IMR-90 (cell line): Measurements from ENCODE around the gene PSG1. TPM values are rescaled to one million over a fixed set of nuclear protein-coding genes. Genes with fewer than 3 reads are reported as not detected.
"Not testable (repeated sequence)": the region's sequence is repeated elsewhere in the genome, so short reads cannot be mapped to it uniquely, and the experiment has no call there.

Experiments used
- ATAC-seq: fragments of 200-7000 bp; cut with Tn5 transposase; 2 replicates; pipeline ENCODE4 v1.9.1; 2020; ENCODE audit warnings: low read depth, mild to moderate bottlenecking, moderate library complexity
- BruUV-seq: library from RNA; stranded (reverse); fragments of 400-500 nt; replicated peaks from 2 replicates; lab custom pipeline; 2021; lab: Mats Ljungman, UMichigan
- CTCF ChIA-PET: fragments of 300-600 bp; formaldehyde crosslinking; extraction: SDS; loops from one replicate; lab custom pipeline; 2021; ENCODE audit warnings: antibody characterized with exemption; lab: Yijun Ruan, JAX
- POLR2A ChIA-PET: fragments of 300-600 bp; sonication (Branson Sonifier 250); formaldehyde crosslinking; loops from one replicate; lab custom pipeline; 2022; ENCODE audit warnings: antibody characterized with exemption; ENCODE audit not compliant: unreplicated experiment; lab: Charles Lee
- DNase-seq: peaks from one replicate; pipeline ENCODE4 v3.0.0; 2013
- H2AFZ ChIP-seq: replicated peaks from 2 replicates; pipeline ENCODE3; 2013; ENCODE audit warnings: low read length, mild to moderate bottlenecking; ENCODE audit not compliant: poor library complexity
- H2AK5ac ChIP-seq: 2 replicates; pipeline ENCODE4 v1.6.1; 2013; ENCODE audit warnings: low read depth, low read length, inconsistent platforms
- H2AK9ac ChIP-seq: replicated peaks from 2 replicates; pipeline ENCODE3; 2013; ENCODE audit warnings: mild to moderate bottlenecking, low read depth, low read length, moderate library complexity; ENCODE audit not compliant: poor library complexity
- H2BK120ac ChIP-seq: 2 replicates; pipeline ENCODE4 v1.6.1; 2013; ENCODE audit warnings: low read depth, low read length, inconsistent platforms
- H2BK15ac ChIP-seq: 3 replicates; pipeline ENCODE4 v1.6.1; 2013; ENCODE audit warnings: low read depth, low read length, inconsistent platforms
- H2BK20ac ChIP-seq: 2 replicates; pipeline ENCODE4 v1.6.1; 2013; ENCODE audit warnings: low read depth, mild to moderate bottlenecking, inconsistent platforms, low read length, moderate library complexity
- H2BK5ac ChIP-seq: 2 replicates; pipeline ENCODE4 v1.6.1; 2013; ENCODE audit warnings: mild to moderate bottlenecking, low read depth, low read length, inconsistent platforms; ENCODE audit not compliant: poor library complexity, severe bottlenecking
- H3K14ac ChIP-seq: replicated peaks from 2 replicates; pipeline ENCODE4 v1.6.1; 2013; ENCODE audit warnings: low read depth, low read length, inconsistent platforms
- H3K18ac ChIP-seq: 2 replicates; pipeline ENCODE4 v1.6.1; 2013; ENCODE audit warnings: low read depth, low read length, control low read depth
- H3K23ac ChIP-seq: 2 replicates; pipeline ENCODE4 v1.6.1; 2013; ENCODE audit warnings: low read depth, low read length, inconsistent platforms
- H3K27ac ChIP-seq: 2 replicates; pipeline ENCODE4 v1.5.1; 2013; ENCODE audit warnings: mild to moderate bottlenecking, control low read depth, low read length; ENCODE audit not compliant: insufficient read depth
- H3K27me3 ChIP-seq: 2 replicates; pipeline ENCODE4 v1.6.1; 2013; ENCODE audit warnings: low read length; ENCODE audit not compliant: control insufficient read depth, insufficient read depth
- H3K36me3 ChIP-seq: 2 replicates; pipeline ENCODE4 v1.6.1; 2013; ENCODE audit warnings: low read length, mixed read lengths; ENCODE audit not compliant: control insufficient read depth, insufficient read depth
- H3K4ac ChIP-seq: 2 replicates; pipeline ENCODE4 v1.6.1; 2013; ENCODE audit warnings: low read depth, low read length, inconsistent platforms
- H3K4me1 ChIP-seq: 2 replicates; pipeline ENCODE4 v1.6.1; 2013; ENCODE audit warnings: low read length, mixed read lengths; ENCODE audit not compliant: control insufficient read depth, insufficient read depth
- H3K4me2 ChIP-seq: 2 replicates; pipeline ENCODE4 v1.6.1; 2013; ENCODE audit warnings: low read depth, mild to moderate bottlenecking, control low read depth, low read length, moderate library complexity
- H3K4me3 ChIP-seq: 2 replicates; pipeline ENCODE4 v1.5.1; 2013; ENCODE audit warnings: low read depth, mild to moderate bottlenecking, control low read depth, low read length, moderate library complexity; ENCODE audit not compliant: insufficient read depth
- H3K56ac ChIP-seq: 2 replicates; pipeline ENCODE4 v1.6.1; 2013; ENCODE audit warnings: low read length, inconsistent platforms; ENCODE audit not compliant: insufficient read depth; ENCODE audit errors: extremely low read depth
- H3K79me1 ChIP-seq, 2 experiments: 2 replicates each; pipeline ENCODE4 v1.6.1; 2013; ENCODE audit warnings: low read length in 2 of 2, inconsistent platforms in 1 of 2, low read depth in 1 of 2
- H3K9ac ChIP-seq: 2 replicates; pipeline ENCODE4 v1.6.1; 2013; ENCODE audit warnings: low read depth, low read length, control low read depth
- H3K9me1 ChIP-seq: 2 replicates; pipeline ENCODE4 v1.6.1; 2013; ENCODE audit warnings: low read length, inconsistent platforms; ENCODE audit not compliant: insufficient read depth
- H3K9me3 ChIP-seq: 2 replicates; pipeline ENCODE4 v1.6.1; 2013; ENCODE audit warnings: low read length; ENCODE audit not compliant: control insufficient read depth, insufficient read depth
- H4K20me1 ChIP-seq: 2 replicates; pipeline ENCODE4 v1.6.1; 2013; ENCODE audit warnings: low read length, inconsistent platforms; ENCODE audit not compliant: insufficient read depth
- H4K5ac ChIP-seq: 2 replicates; pipeline ENCODE4 v1.6.1; 2013; ENCODE audit warnings: mild to moderate bottlenecking, low read depth, low read length, control low read depth
- H4K8ac ChIP-seq, 2 experiments: 2 replicates each; pipeline ENCODE4 v1.6.1; 2013; ENCODE audit warnings: low read depth in 2 of 2, low read length in 2 of 2, control low read depth in 1 of 2, inconsistent platforms in 1 of 2
- H4K91ac ChIP-seq: 2 replicates; pipeline ENCODE4 v1.6.1; 2013; ENCODE audit warnings: low read depth, low read length, inconsistent platforms; ENCODE audit not compliant: insufficient read depth
- RAD21 ChIP-seq: IDR thresholded peaks from 2 replicates; pipeline ENCODE4 v1.6.1; 2012; ENCODE audit warnings: low read length, improper control_type of control experiment
- SMC3 ChIP-seq: fragments of 150-350 bp; IDR thresholded peaks from 2 replicates; pipeline ENCODE4 v1.6.1; 2016; ENCODE audit warnings: low read depth, mild to moderate bottlenecking, antibody characterized with exemption, low read length, moderate library complexity
- WGBS, 2 experiments: methylation state at CpG; one replicate each; pipeline versions ENCODE4 v1.1.5 to v1.1.7; 2013; ENCODE audit warnings: missing lambda C conversion rate in 2 of 2; ENCODE audit not compliant: insufficient read length in 1 of 2; ENCODE audit errors: extremely low coverage in 2 of 2; 5-methylcytosine and 5-hydroxymethylcytosine counted together
- dilution Hi-C: fragments of 300-500 bp; cut with HindIII; formaldehyde crosslinking; loops from one replicate; pipeline ENCODE4 v1.14.3; 2018; ENCODE audit warnings: low sequenced_read_pairs; ENCODE audit not compliant: unreplicated experiment
- in situ Hi-C: fragments of 300-500 bp; cut with MboI; formaldehyde crosslinking; loops from 3 replicates; pipeline ENCODE4 v1.14.3; 2019; ENCODE audit warnings: low sequenced_read_pairs, inconsistent platforms, mixed read lengths
- intact Hi-C: fragments of 100-400 bp; cut with micrococcal nuclease; formaldehyde crosslinking; loops from 2 replicates; pipeline ENCODE4 v1.10.0; 2022
- polyA plus RNA-seq, 3 experiments: library from polyadenylated mRNA; depleted of rRNA; stranded (reverse); fragments of >200 nt; gene quantifications; 2 replicates each; pipeline ENCODE4 v1.2.3, GENCODE V29; 2012; ENCODE audit warnings: low replicate concordance in 1 of 3
- total RNA-seq: library from RNA; depleted of rRNA; stranded (reverse); fragments of >200 nt; gene quantifications from 2 replicates; pipeline ENCODE4 v1.2.3, GENCODE V29; 2012
- TF ChIP-seq, protein P1 (sequence below): conservative IDR thresholded peaks from 2 replicates; pipeline ENCODE4 v1.5.1; 2012; ENCODE audit warnings: mild to moderate bottlenecking, low read depth, low read length, improper control_type of control experiment

The PSG1 gene
- total and polyA plus RNA-seq, 2 of the 4 experiments (the other 2 are of a cell fraction): 0.90 to 2.5 TPM

DNA sequence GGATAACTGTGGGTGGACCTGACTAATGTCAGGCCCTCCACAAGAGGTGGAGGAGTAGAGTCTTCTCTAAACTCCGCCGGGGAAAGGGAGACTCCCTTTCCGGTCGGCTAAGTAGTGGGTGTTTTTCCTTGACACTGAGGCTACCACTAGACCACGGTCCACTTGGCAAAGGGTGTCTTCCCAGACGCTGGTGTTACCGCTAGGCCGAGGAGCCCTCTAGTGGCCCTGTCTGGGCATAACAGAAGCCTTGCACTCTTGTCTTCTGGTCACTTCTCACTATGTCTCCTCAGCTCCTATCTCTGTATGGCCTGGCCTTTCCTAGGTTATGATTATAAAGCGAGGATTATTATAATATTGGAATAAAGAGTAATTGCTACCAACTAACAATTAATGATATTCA, 43.6 kb upstream of the PSG1 start:
- POLR2A ChIA-PET, H3K14ac ChIP-seq, H3K27me3 ChIP-seq, H3K4ac ChIP-seq, H2BK5ac ChIP-seq, H3K4me2 ChIP-seq, in situ Hi-C loops, H2AK5ac ChIP-seq, H2BK15ac ChIP-seq, ATAC-seq, H2AK9ac ChIP-seq, H3K4me1 ChIP-seq, H3K36me3 ChIP-seq, H3K4me3 ChIP-seq, H4K5ac ChIP-seq, H3K79me1 ChIP-seq, H3K23ac ChIP-seq, H4K20me1 ChIP-seq, BruUV-seq, H4K91ac ChIP-seq, H3K27ac ChIP-seq, H3K9me3 ChIP-seq, H3K9me1 ChIP-seq, dilution Hi-C loops, H3K9ac ChIP-seq, H3K56ac ChIP-seq, CTCF ChIA-PET: not testable (repeated sequence)
- peak; percentile 68 for TF ChIP-seq SMC3
- TF ChIP-seq RAD21: peak; percentile 71
- TF ChIP-seq, protein P1, sequence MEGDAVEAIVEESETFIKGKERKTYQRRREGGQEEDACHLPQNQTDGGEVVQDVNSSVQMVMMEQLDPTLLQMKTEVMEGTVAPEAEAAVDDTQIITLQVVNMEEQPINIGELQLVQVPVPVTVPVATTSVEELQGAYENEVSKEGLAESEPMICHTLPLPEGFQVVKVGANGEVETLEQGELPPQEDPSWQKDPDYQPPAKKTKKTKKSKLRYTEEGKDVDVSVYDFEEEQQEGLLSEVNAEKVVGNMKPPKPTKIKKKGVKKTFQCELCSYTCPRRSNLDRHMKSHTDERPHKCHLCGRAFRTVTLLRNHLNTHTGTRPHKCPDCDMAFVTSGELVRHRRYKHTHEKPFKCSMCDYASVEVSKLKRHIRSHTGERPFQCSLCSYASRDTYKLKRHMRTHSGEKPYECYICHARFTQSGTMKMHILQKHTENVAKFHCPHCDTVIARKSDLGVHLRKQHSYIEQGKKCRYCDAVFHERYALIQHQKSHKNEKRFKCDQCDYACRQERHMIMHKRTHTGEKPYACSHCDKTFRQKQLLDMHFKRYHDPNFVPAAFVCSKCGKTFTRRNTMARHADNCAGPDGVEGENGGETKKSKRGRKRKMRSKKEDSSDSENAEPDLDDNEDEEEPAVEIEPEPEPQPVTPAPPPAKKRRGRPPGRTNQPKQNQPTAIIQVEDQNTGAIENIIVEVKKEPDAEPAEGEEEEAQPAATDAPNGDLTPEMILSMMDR: peak; percentile 63
- peak overlapping the region in 1 of 2 experiments; percentile 24; a peak in 2 of 4 replicates for H4K8ac ChIP-seq
- DNase-seq: peak; percentile 69
- no CpG with 5 or more reads among the region's 9 CpGs for WGBS, 2 experiments
- peak overlapping the region; percentile 44; the same call in 1 of the 2 replicates for H2BK120ac ChIP-seq
- intact Hi-C loops: loop anchor here (1.0 to 5.0 kb wide), 2 partner anchors 130 to 241 kb away; no protein-coding TSS in a partner anchor
- H2AFZ ChIP-seq: peak overlapping the region; percentile 63
- H2BK20ac ChIP-seq: 0 out of 2 replicates have a peak overlapping the region, but pooled peaks have one; percentile 45
- H3K18ac ChIP-seq: peak overlapping the region; percentile 22; the same call in 1 of the 2 replicates

GRCh38 chr19:42920971-42921370, 41.5 kb upstream of the PSG1 start:
- BruUV-seq, H3K4me3 ChIP-seq, H3K56ac ChIP-seq, in situ Hi-C loops, H3K18ac ChIP-seq, H3K9me3 ChIP-seq, H2BK20ac ChIP-seq, H4K5ac ChIP-seq, H4K91ac ChIP-seq, H2AK9ac ChIP-seq, ATAC-seq, dilution Hi-C loops, H3K4ac ChIP-seq, H2AFZ ChIP-seq, H3K4me1 ChIP-seq, H3K79me1 ChIP-seq, H2BK120ac ChIP-seq, POLR2A ChIA-PET, H3K4me2 ChIP-seq, H3K14ac ChIP-seq, H3K27me3 ChIP-seq, H2BK5ac ChIP-seq, H3K9ac ChIP-seq, DNase-seq, H3K36me3 ChIP-seq, H2AK5ac ChIP-seq, H4K20me1 ChIP-seq, H2BK15ac ChIP-seq, H3K23ac ChIP-seq, H3K9me1 ChIP-seq, H3K27ac ChIP-seq, H4K8ac ChIP-seq: not testable (repeated sequence)
- CTCF ChIA-PET: interaction anchor here (0.6 kb wide), 1 partner anchor 303 kb away, joined by 3 read pairs; no protein-coding TSS in a partner anchor
- intact Hi-C loops: loop anchor here (5.0 kb wide), 1 partner anchor 239 kb away; no protein-coding TSS in a partner anchor
